NCI-H2107 treated with DMSO at 0.1 percent for 48 hours (cell line): ENCODE results near the gene FILIP1L.

Experiments
- DNase-seq: peaks from one replicate; lab custom pipeline; 2025; ENCODE audit not compliant: unreplicated experiment; lab: John Stamatoyannopoulos, UW

The FILIP1L gene

GRCh38 chr3:100019719-100020118, 94.6 kb downstream of the FILIP1L start:
- no peak for DNase-seq

- no peak for DNase-seq
Measured at GRCh38 chr3:100018806-100019205, 95.5 kb downstream of the FILIP1L start.

DNA sequence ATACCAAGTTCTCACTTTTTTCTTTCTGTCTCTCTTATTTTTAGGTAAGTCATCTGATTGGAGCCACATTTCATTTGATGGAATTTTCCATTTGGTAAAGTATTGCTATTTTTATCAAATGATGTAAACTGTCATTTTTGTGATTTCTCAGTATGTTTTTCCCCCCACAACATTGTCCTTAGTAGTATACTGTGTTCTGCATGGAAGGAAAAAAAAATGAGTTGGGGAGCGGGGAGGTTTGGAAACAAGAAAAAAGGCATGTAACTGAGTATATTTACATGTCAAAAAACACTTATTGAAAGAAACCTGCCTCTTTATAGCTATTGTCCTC, 104.2 kb downstream of the FILIP1L start:
- no peak for DNase-seq

DNA sequence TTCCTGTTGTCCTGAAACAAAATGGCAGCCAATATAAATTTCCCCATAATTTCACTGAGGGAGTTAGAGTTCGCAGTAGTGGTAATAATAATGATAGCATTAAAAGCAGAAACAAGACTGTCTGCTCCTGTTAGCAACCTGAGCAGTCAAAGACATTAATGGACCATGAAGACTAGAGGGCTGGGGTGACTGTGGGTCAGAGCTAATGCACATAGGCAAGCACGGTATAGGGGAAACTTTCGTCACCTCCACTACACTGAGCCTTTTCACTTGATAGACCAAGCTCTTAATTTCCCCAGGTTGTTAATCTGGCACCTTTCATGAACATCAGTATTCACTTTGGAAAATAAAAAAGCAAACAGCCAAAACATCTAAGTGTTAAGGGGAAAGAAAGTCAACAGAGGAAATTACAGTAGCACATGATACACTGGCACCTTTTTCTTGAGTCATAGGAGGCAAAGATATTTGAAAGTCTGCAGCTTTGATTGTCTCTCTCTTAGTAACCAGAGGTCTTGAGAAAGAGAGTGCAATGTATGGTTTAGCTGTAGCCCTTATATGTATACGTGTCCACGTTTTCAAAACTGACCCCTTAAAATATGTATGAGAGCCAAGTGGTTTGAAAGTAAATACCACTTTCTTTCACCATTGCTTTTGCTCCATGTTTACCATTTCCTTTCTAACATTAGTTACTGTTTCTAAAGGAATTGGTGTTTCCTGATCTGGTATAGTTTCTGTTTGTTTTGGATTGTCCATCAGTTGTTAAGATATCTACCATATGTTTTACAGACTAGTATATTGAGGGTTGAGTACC, 104.8 kb downstream of the FILIP1L start:
- no peak for DNase-seq

GRCh38 chr3:100008081-100008698, 106.1 kb downstream of the FILIP1L start:
- no peak for DNase-seq

DNA sequence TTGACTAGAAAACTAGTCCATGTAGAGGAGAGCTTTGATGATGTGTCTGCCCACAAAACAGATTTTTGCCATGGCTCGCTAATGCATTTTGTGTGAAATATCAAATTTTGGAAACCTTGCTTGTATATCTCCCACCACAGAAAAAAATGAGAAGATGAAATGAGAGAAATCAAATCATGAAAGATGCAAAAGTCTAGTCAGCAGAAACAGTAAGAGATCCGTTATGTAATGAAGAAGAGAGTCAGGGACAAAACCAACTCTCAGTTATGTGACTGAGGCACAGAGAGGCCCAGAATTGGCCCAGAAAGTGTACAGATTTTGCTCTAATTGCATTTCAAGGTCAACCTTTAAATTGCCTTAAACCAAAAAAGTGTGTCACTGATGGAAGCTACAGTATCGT, 107.0 kb downstream of the FILIP1L start:
- no peak for DNase-seq

GRCh38 chr3:100006570-100007271, 107.6 kb downstream of the FILIP1L start:
- no peak for DNase-seq

DNA sequence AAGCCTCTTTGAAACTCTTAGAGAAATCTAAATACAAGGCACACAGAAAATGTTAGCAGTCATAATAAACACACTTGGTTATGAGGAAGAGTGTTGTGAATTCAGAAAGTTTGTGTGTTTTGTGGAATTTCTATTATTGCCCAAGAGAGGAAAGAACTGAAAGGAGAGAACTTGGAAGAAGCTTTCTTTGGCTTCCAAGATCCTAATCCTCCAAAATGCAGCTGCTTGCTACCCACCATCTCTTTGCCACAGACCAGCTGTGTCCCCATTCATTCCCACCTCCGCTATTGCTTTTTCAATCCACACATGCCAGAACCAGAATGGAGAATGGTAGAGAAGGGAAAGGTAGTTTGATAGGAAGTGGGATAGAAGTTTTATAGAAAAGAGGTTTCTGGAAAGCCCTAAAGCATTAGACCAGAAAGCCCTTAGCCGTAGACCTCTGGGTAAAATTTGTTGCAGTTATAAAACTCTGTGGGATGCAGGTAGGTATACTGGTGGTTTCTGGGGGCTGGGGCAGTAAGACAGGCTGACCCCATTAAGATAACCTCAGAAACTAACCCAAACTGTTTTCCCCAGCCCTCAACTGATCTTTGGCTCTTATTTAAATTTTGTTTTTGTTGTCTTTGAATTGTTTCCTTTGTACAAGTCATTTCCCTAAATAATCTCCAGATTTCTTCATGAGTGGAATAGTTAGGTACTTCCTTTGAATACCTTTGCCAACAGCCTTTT, 108.5 kb downstream of the FILIP1L start:
- no peak for DNase-seq

DNA sequence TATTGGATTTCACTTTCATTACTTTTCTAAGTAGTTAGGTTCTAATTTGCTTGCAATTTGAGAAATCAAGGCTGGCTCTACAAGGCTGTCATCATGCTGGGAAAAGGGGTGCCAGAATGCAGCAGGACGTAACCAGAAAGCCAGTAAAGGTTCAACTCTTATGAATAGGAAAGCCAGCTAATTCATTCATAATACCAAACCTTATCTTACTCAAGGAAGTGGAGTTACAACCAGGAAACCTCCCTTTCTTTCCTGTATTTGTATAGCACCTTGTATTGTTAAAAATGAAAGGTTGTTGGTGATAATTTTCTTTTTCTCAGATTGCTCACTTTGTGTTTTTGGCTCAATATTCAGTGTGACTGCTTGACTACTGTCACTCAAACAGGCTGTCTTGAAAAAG, 109.4 kb downstream of the FILIP1L start:
- no peak for DNase-seq

- DNase-seq: peak; percentile 32
Measured at GRCh38 chr3:100003609-100004503, 110.4 kb downstream of the FILIP1L start.

GRCh38 chr3:100002599-100003350, 111.5 kb downstream of the FILIP1L start:
- no peak for DNase-seq

DNA sequence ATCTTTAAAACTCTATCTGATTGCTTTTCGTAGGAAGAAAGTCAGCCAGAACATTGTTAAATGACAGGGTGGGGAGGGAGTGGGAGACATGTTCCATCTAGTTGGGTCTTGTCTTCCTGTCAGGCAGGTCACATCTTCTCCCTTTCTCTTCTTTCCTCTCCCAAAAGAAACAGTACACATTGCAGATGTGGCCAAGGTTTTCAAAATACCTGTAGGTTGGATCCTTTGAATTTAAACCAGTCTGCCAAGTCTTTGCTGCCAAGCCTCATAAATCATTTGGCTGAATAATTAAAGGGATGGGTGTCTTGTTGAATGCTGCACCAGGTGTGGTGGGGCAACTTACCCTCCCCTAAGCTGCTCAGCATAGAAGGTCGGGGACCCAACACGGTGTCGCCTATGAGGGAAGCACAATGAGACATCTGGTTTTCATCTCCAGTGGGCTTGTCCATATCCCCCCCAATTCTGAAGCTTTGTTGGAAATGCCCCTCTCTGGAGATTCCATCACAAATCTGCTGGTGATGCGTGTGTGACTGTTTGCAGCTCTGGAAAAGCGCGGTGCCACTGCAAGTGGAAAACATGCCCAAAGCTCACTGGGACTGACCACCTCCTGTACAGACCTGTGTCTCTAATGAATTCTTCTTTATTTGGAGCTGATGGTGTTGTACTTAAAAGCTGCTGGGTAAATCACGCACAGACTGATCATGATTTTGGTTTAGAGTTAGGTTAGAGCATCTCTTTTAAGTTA, 112.6 kb downstream of the FILIP1L start:
- no peak for DNase-seq

- no peak for DNase-seq
Measured at GRCh38 chr3:100001083-100001482, 113.2 kb downstream of the FILIP1L start.

DNA sequence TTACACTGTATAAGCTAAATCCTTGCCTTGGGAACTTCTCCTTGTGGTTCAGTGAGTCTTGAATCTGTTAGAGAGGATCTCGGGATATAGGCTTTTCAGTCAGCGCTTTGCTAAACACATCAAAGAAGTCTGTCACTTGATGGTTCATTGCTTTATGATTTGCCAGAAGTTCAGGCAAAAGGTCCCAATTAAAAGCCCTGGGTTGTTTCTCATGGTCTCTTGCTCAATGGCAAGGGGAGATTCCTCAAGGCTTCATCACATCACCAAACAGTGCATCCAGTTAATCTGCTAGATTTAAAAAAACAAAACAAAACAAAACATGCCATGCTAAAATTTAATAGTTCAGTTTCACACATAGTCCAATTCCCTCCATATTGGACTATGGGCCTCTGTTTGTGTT, 114.8 kb downstream of the FILIP1L start:
- DNase-seq: no peak

GRCh38 chr3:99997293-99997692, 117.0 kb downstream of the FILIP1L start:
- DNase-seq: no peak

- DNase-seq: no peak
Measured at GRCh38 chr3:99990179-99990578, 124.1 kb downstream of the FILIP1L start.

- DNase-seq: no peak
Measured at GRCh38 chr3:99984668-99985067, 129.6 kb downstream of the FILIP1L start.

GRCh38 chr3:99984139-99984538, 130.2 kb downstream of the FILIP1L start:
- DNase-seq: no peak

- no peak for DNase-seq
Measured at GRCh38 chr3:99982650-99983049, 131.7 kb downstream of the FILIP1L start.
